ENCODE results near the gene CYSRT1.

CYSRT1 gene

DNA sequence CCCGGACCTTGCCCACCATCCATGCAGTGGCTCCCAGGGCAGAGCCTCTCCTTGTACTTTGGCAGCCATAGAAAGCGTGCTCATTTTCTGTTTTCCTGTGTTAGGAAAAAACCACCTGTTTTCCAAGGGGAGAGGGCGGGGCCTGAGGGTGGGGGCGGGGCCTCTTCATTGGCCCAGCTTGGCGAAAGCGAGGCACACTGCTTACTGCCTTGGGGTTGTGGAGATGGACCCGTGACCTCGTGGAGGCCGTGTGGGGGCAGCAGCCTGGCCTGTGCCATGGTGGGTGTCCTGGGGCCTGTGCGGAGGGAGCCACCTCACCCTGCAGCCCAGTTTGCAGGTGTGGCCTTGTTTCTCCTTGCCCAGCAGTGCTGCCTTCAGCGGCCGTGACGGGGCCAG is 48.1 kb downstream of the CYSRT1 start:
- no peak for DNase-seq

DNA sequence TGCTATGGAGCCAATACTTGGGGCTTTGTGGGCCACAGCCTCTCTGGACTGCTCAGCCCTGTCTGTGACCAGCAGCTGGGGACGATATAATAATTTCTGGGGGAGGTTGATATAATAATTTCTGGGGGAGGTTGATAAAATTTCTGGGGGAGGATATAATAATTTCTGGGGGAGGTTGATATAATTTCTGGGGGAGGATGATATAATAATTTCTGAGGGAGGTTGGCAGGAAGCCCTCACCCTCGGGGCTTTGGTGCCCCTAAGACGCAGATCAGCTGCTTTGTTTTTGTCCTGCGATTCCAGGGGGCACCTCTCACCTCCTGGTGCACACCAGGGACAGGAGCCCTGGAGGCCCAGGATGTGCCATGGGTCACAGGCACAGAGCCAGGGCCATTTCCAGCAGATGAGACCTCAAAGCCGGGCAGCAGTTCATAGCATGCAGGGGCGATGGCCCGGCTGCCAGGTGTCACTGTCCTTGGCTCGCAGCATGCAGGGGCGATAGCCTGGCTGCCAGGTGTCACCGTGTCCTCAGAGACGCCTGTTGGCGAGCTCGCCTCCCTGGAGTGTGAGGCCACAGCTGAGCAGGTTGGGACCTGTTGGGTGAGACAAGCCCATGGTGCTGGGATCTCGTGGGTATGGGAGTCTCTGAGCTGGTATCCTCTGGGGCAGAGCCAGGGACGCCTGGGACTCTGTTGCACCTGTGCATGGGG is 48.8 kb downstream of the CYSRT1 start:
- DNase-seq, result no peak

DNA sequence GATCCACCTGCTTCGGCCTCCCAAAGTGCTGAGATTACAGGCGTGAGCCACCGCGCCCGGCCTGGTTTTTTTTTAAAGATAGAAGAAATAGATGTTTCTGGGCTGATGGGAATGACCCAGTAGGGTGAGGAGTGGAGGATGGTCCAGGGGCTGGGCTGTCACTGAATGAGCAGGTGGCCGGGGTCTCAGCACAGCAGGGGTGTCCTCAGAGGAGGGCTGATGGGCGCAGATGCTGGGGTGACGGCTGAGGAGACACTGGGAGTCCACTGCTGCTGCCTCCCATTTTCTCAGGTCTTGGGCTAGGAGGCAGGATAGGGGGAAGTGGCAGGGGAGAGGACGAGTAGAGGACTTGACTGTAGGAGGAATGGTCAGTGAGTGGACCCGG is 50.2 kb downstream of the CYSRT1 start:
- no peak for DNase-seq

Data from NCI-H1930 (cell line).